Hindlimb muscle (tissue), 1 donor: ENCODE results near the gene ACP2. TPM values are rescaled to one million over a fixed set of nuclear protein-coding genes. Genes with fewer than 3 reads are reported as not detected.
"Not testable (repeated sequence)": the region's sequence is repeated elsewhere in the genome, so short reads cannot be mapped to it uniquely, and the experiment has no call there.

ENCODE experiments used
- DNase-seq: peaks from one replicate; pipeline ENCODE4 v3.0.0-alpha.2; 2013
- polyA plus RNA-seq: library from polyadenylated mRNA; unstranded; fragments of 120-200 nt; gene quantifications from one replicate; pipeline ENCODE4 v1.2.1, GENCODE V29; 2013; ENCODE audit not compliant: insufficient read length

ACP2 gene
- polyA plus RNA-seq, 1 donor = 30.8 TPM

- not testable (repeated sequence) for DNase-seq
Observed at GRCh38 chr11:47198161-47198560, 50.5 kb downstream of the ACP2 start.

DNA sequence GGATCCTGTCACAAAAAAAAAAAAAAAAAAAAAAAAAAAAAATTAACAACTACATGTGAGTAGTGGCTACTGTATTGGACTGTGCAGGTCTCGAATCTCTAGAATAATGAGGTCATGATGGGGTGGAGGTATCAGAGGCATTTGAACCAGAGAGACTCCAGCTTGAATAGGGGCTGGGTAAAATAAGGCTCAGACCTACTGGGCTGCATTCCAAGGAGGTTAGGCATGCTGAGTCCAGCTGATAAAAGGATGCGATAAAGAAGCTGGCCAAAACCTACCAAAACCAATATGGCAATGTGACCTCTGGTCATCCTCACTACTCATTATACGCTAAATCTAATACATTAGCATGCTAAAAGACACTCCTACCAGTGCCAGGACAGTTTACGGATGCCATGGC, 56.5 kb downstream of the ACP2 start:
- no peak for DNase-seq

GRCh38 chr11:47191137-47191536, 57.5 kb downstream of the ACP2 start:
- DNase-seq = not testable (repeated sequence)

Other genes with a start within 250 kb of the ACP2 start
- gene ARFGAP2, start 71.9 kb downstream of the ACP2 start, polyA plus RNA-seq = 87.8 TPM
- gene PACSIN3, start 62.4 kb downstream of the ACP2 start, polyA plus RNA-seq = 284 TPM
- 14.5 TPM for gene DDB2, start 33.8 kb downstream of the ACP2 start, polyA plus RNA-seq
- gene NR1H3, start 9.2 kb upstream of the ACP2 start, polyA plus RNA-seq = 20.9 TPM
- gene MADD, start 21.3 kb upstream of the ACP2 start, polyA plus RNA-seq = 33.7 TPM
- gene MYBPC3, start 103.9 kb upstream of the ACP2 start, polyA plus RNA-seq = 0.49 TPM
- 11.3 TPM for gene SPI1, start 129.7 kb upstream of the ACP2 start, polyA plus RNA-seq
- gene SLC39A13, start 159.8 kb upstream of the ACP2 start, polyA plus RNA-seq = 38.8 TPM
- gene PSMC3, start 177.6 kb upstream of the ACP2 start, polyA plus RNA-seq = 126 TPM
- gene RAPSN, start 200.3 kb upstream of the ACP2 start, polyA plus RNA-seq = 126 TPM